ENCODE data around the gene ATP8A2. TPM values are rescaled to one million over a fixed set of nuclear protein-coding genes. Genes with fewer than 3 reads are reported as not detected.

Gene ATP8A2
- total RNA-seq, 2 donors from 2014 or later = 0.41 to 1.6 TPM

GRCh38 chr13:25958986-25959385 lies 587.2 kb downstream of the ATP8A2 start:
- Histone ChIP-seq H3K9me3 (no peaks in the 10 kb centered on the region), H3K27ac (no peak overlapping the region), H3K4me3 (no peak overlapping the region), H3K36me3 (no peaks in the 10 kb centered on the region), H3K4me1 (ENCODE audit: control insufficient read depth in 1 of 2, low read depth in 2 of 2) (no peaks in the 10 kb centered on the region), H3K27me3 (replicated peaks; ENCODE audit: insufficient read depth) (no peaks in the 10 kb centered on the region)
- TF ChIP-seq CTCF (IDR thresholded peaks at IDR 0.05) = no peak
- DNase-seq (ENCODE audit: low spot score) (no peak), ATAC-seq (ENCODE audit: insufficient number of reproducible peaks, low FRiP score, low read depth) (no peak)

- no peak for DNase-seq (ENCODE audit: low spot score)
- Histone ChIP-seq H3K36me3 (no peaks in the 10 kb centered on the region), H3K27me3 (replicated peaks; ENCODE audit: insufficient read depth) (no peaks in the 10 kb centered on the region), H3K27ac (no peak overlapping the region), H3K4me1 (ENCODE audit: control insufficient read depth in 1 of 2, low read depth in 2 of 2) (no peaks in the 10 kb centered on the region), H3K4me3 (no peak overlapping the region), H3K9me3 (no peaks in the 10 kb centered on the region)
- TF ChIP-seq CTCF (IDR thresholded peaks at IDR 0.05) = no peak
- ATAC-seq (ENCODE audit: insufficient number of reproducible peaks, low FRiP score, low read depth) = no peak
Measured at GRCh38 chr13:25961294-25961693, 589.5 kb downstream of the ATP8A2 start.

GRCh38 chr13:25963674-25964073 lies 591.9 kb downstream of the ATP8A2 start:
- no peak for DNase-seq (ENCODE audit: low spot score)
- H3K27me3 ChIP-seq (replicated peaks; ENCODE audit: insufficient read depth) = no peaks in the 10 kb centered on the region
- no peaks in the 10 kb centered on the region for H3K36me3 ChIP-seq
- no peak for ATAC-seq (ENCODE audit: insufficient number of reproducible peaks, low FRiP score, low read depth)
- H3K9me3 ChIP-seq = no peaks in the 10 kb centered on the region
- H3K4me1 ChIP-seq (ENCODE audit: control insufficient read depth in 1 of 2, low read depth in 2 of 2) = no peaks in the 10 kb centered on the region
- no peak for TF ChIP-seq CTCF (IDR thresholded peaks at IDR 0.05)
- no peak overlapping the region for H3K4me3 ChIP-seq
- no peak overlapping the region for H3K27ac ChIP-seq

GRCh38 chr13:25965596-25965995 lies 593.8 kb downstream of the ATP8A2 start:
- TF ChIP-seq CTCF (IDR thresholded peaks at IDR 0.05) = no peak
- ATAC-seq (ENCODE audit: insufficient number of reproducible peaks, low FRiP score, low read depth) (no peak), DNase-seq (ENCODE audit: low spot score) (no peak)
- no peak overlapping the region for H3K4me3 ChIP-seq
- H3K27me3 ChIP-seq (replicated peaks; ENCODE audit: insufficient read depth) = no peaks in the 10 kb centered on the region
- H3K4me1 ChIP-seq (ENCODE audit: control insufficient read depth in 1 of 2, low read depth in 2 of 2) = no peaks in the 10 kb centered on the region
- no peaks in the 10 kb centered on the region for H3K9me3 ChIP-seq
- H3K27ac ChIP-seq = no peak overlapping the region
- H3K36me3 ChIP-seq = no peaks in the 10 kb centered on the region

GRCh38 chr13:25966086-25966485 lies 594.3 kb downstream of the ATP8A2 start:
- no peak for TF ChIP-seq CTCF (IDR thresholded peaks at IDR 0.05)
- no peaks in the 10 kb centered on the region for H3K9me3 ChIP-seq
- H3K36me3 ChIP-seq = no peaks in the 10 kb centered on the region
- ATAC-seq (ENCODE audit: insufficient number of reproducible peaks, low FRiP score, low read depth) (no peak), DNase-seq (ENCODE audit: low spot score) (no peak)
- no peaks in the 10 kb centered on the region for H3K4me1 ChIP-seq (ENCODE audit: control insufficient read depth in 1 of 2, low read depth in 2 of 2)
- H3K27me3 ChIP-seq (replicated peaks; ENCODE audit: insufficient read depth) = no peaks in the 10 kb centered on the region
- no peak overlapping the region for H3K27ac ChIP-seq
- H3K4me3 ChIP-seq = no peak overlapping the region
